CD4-positive, alpha-beta T cell (primary cell): Measurements from ENCODE around the gene EIF1. TPM values are rescaled to one million over a fixed set of nuclear protein-coding genes. Genes with fewer than 3 reads are reported as not detected.
A peak's percentile ranks its signal among the peaks of the same experiment; 100 is the strongest.

Experiments used
- ATAC-seq: fragments of 200-7000 bp; cut with Tn5 transposase; one replicate; pipeline ENCODE4 v1.10.0; 2022; ENCODE audit warnings: mild to moderate bottlenecking; ENCODE audit not compliant: poor library complexity
- CTCF ChIA-PET: fragments of 350-600 bp; sonication (Branson Sonifier 250); formaldehyde crosslinking; loops from one replicate; lab custom pipeline; 2021; ENCODE audit warnings: antibody characterized with exemption, inconsistent platforms; lab: Charles Lee
- POLR2A ChIA-PET: fragments of 350-600 bp; sonication (Branson Sonifier 250); formaldehyde crosslinking; loops from one replicate; lab custom pipeline; 2021; ENCODE audit warnings: antibody characterized with exemption, inconsistent platforms; lab: Charles Lee
- DNase-seq, 14 experiments: peaks; one replicate each; pipeline ENCODE4 v3.0.0-alpha.2; 2013 to 2020; ENCODE audit warnings: mixed read lengths in 2 of 14
- H3K27ac ChIP-seq, 2 donors: one replicate each; pipeline versions ENCODE4 v1.5.1 to v1.7.0; 2013; ENCODE audit warnings: low read length in 2 of 2, low read depth in 1 of 2, mild to moderate bottlenecking in 1 of 2
- H3K27me3 ChIP-seq, 2 experiments: 1 replicate in 1 of 2; 2 replicates in 1 of 2; pipeline versions ENCODE4 v1.6.1 to v1.7.0; 2013; ENCODE audit warnings: low read length in 2 of 2, control low read depth in 1 of 2, mild to moderate bottlenecking in 1 of 2, moderate library complexity in 1 of 2; ENCODE audit not compliant: insufficient read depth in 2 of 2, control insufficient read depth in 1 of 2
- H3K36me3 ChIP-seq: one replicate; pipeline ENCODE4 v1.6.1; 2013; ENCODE audit warnings: low read length, control low read depth; ENCODE audit not compliant: insufficient read depth
- H3K4me1 ChIP-seq: one replicate; pipeline ENCODE4 v1.6.1; 2013; ENCODE audit warnings: low read length, control low read depth; ENCODE audit not compliant: insufficient read depth
- H3K4me3 ChIP-seq: one replicate; pipeline ENCODE4 v1.5.1; 2013; ENCODE audit warnings: mild to moderate bottlenecking, low read length, moderate library complexity
- H3K9me3 ChIP-seq, 2 experiments: 1 replicate in 1 of 2; 2 replicates in 1 of 2; pipeline versions ENCODE4 v1.6.1 to v1.7.0; 2013; ENCODE audit warnings: low read length in 2 of 2, mild to moderate bottlenecking in 2 of 2, control low read depth in 1 of 2, moderate library complexity in 1 of 2; ENCODE audit not compliant: control insufficient read depth in 1 of 2, insufficient read depth in 1 of 2
- H3K27ac Mint-ChIP-seq: one replicate; pipeline ENCODE4 v1.8.0; 2020; ENCODE audit warnings: mixed read lengths
- H3K27me3 Mint-ChIP-seq: one replicate; pipeline ENCODE4 v1.8.0; 2021; ENCODE audit warnings: mixed read lengths
- H3K36me3 Mint-ChIP-seq: one replicate; pipeline ENCODE4 v1.8.0; 2021; ENCODE audit warnings: low read depth, mixed read lengths
- H3K4me1 Mint-ChIP-seq: one replicate; pipeline ENCODE4 v1.8.0; 2021; ENCODE audit warnings: low read depth, mixed read lengths
- H3K4me3 Mint-ChIP-seq: one replicate; pipeline ENCODE4 v1.8.0; 2020; ENCODE audit warnings: mild to moderate bottlenecking, mixed read lengths
- H3K9me3 Mint-ChIP-seq: one replicate; pipeline ENCODE4 v1.8.0; 2020; ENCODE audit warnings: mixed read lengths
- CTCF ChIP-seq: fragments of 200-600 bp; IDR thresholded peaks from one replicate; pipeline ENCODE4 v1.8.0; 2022; ENCODE audit warnings: antibody characterized with exemption, mild to moderate bottlenecking
- intact Hi-C, 2 experiments: fragments of 100-400 bp; cut with DNase I in 1 of 2; cut with micrococcal nuclease in 1 of 2; formaldehyde crosslinking; loops; one replicate each; pipeline versions ENCODE4 v1.15.1 to v1.9.0; 2023 to 2025; cut with DNase I, micrococcal nuclease
- total RNA-seq, 174 experiments: library from RNA in 2 of 174; stranded (reverse) in 2 of 174; gene quantifications; one replicate each; pipeline ENCODE4 v1.2.3 and lab custom pipeline; 2021 to 2026

EIF1 gene
- total RNA-seq, 2 experiments from 2014 or later = 3,351 to 3,391 TPM

GRCh38 chr17:41648411-41649195 lies 40.1 kb upstream of the EIF1 start:
- peak overlapping the region; percentile 86 for H3K4me3 Mint-ChIP-seq
- Histone ChIP-seq H3K27ac (no peak overlapping the region), H3K4me3 (peak overlapping the region; percentile 67), H3K27me3 (no peaks in the 10 kb centered on the region), H3K4me1 (peaks cover 15% of the 10 kb centered on the region), H3K36me3 (no peaks in the 10 kb centered on the region), H3K9me3 (no peaks in the 10 kb centered on the region)
- H3K9me3 Mint-ChIP-seq = no peaks in the 10 kb centered on the region
- H3K27me3 Mint-ChIP-seq = no peaks in the 10 kb centered on the region
- CTCF ChIA-PET = interaction anchor here (0.7 to 7.7 kb wide), 23 partner anchors 13 to 1033 kb away, joined by 3 to 110 read pairs (median 7); partner anchors contain the start of gene EIF1
- DNase-seq (peak; percentile 70 to 92 (median 82)), ATAC-seq (peak; percentile 88)
- no peaks in the 10 kb centered on the region for H3K36me3 Mint-ChIP-seq
- peaks cover 12% of the 10 kb centered on the region for H3K4me1 Mint-ChIP-seq
- peak; percentile 81 for TF ChIP-seq CTCF
- POLR2A ChIA-PET = interaction anchor here (1.2 to 3.0 kb wide), 7 partner anchors 14 to 792 kb away, joined by 4 to 35 read pairs (median 5); partner anchors contain the start of gene EIF1
- intact Hi-C loops = loop anchor here (1.0 to 5.0 kb wide), 8 partner anchors 14 to 846 kb away; no protein-coding TSS in a partner anchor
- peak overlapping the region; percentile 50 for H3K27ac Mint-ChIP-seq

- H3K36me3 ChIP-seq = no peaks in the 10 kb centered on the region
Observed at GRCh38 chr17:41649923-41650519, 38.7 kb upstream of the EIF1 start.

More at GRCh38 chr17:41649923-41650519, 38.7 kb upstream of the EIF1 start:
- intact Hi-C loops = loop anchor here (5.0 kb wide), 3 partner anchors 328 to 848 kb away; no protein-coding TSS in a partner anchor
- DNase-seq = no peak
- ChIA-PET CTCF (interaction anchor here (0.9 to 7.7 kb wide), 5 partner anchors 11 to 847 kb away, joined by 3 to 110 read pairs (median 16); no protein-coding TSS in a partner anchor), POLR2A (interaction anchor here (3.0 kb wide), 1 partner anchor 16 kb away, joined by 35 read pairs; no protein-coding TSS in a partner anchor)
- TF ChIP-seq CTCF = no peak
- no peak overlapping the region for H3K4me3 Mint-ChIP-seq
- no peaks in the 10 kb centered on the region for H3K36me3 Mint-ChIP-seq
- peaks cover 12% of the 10 kb centered on the region for H3K4me1 Mint-ChIP-seq
- H3K27ac Mint-ChIP-seq = no peak overlapping the region
- Histone ChIP-seq H3K4me1 (peaks cover 15% of the 10 kb centered on the region), H3K9me3 (no peaks in the 10 kb centered on the region), H3K27me3 (no peaks in the 10 kb centered on the region), H3K4me3 (no peak overlapping the region), H3K27ac (no peak overlapping the region)
- H3K27me3 Mint-ChIP-seq = no peaks in the 10 kb centered on the region
- no peak for ATAC-seq
- H3K9me3 Mint-ChIP-seq = no peaks in the 10 kb centered on the region
